ENCODE data around the gene PTPRC.

PTPRC gene

DNA sequence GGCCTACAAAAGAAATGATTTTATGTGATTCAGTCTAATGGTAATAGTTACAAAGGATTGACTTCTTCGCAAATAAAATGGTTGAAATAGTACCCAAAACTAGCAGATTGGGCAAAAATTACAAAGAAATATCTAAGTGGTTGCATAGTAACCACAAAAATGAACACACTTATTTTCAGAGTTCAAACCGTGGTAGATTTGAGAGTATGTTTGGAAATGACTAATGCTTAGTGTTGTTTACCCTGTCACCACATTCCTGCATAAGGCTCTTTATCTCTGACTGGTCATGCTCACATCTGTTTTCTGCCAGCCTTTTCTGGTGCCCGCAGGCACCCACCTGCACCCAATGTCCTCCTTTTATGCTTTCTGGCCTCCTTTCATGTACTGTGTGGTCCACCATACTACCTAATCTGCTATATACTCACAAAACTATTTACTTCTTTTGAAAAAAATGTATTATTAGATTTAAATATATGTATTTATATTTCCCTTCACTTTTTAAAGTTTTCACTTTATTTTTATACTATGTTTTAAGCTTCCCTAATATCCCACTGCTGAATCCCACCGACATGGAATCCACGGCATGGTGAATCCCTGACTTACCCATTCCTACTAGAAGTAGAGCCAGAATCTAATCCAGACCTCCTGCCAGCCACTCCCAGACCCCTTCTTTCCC, 30.3 kb downstream of the PTPRC start:
- H3K27ac ChIP-seq (ENCODE audit: extremely low read depth, low read depth, low read length): no peak overlapping the region

DNA sequence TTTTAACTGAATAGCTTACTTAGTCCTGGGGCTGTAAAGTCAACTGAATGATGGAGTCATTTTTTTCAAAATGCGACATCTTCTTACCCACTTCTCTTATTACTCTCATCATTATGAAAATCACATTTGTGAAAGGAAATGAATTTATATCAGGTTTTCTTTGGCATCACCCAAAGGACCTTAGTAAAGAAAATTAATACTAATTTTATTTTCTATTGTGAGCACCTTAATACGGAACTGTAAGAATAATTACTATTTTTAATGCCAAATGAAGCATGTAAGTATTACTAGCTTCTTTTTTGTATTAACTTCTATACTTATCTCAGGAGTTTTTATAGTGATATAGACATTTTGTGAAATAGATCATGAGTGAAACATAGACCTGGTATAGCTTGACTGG, 30.9 kb downstream of the PTPRC start:
- Histone ChIP-seq H3K9me3 (ENCODE audit: control insufficient read depth, insufficient read depth, low read depth, low read length) (no peaks in the 10 kb centered on the region), H3K4me1 (ENCODE audit: control insufficient read depth, insufficient read depth, low read length) (no peaks in the 10 kb centered on the region), H3K4me3 (ENCODE audit: low read depth, low read length) (no peak overlapping the region), H3K36me3 (ENCODE audit: control insufficient read depth in 2 of 2, insufficient read depth in 1 of 2, low read length in 2 of 2) (no peaks in the 10 kb centered on the region), H3K27ac (ENCODE audit: extremely low read depth, low read depth, low read length) (no peak overlapping the region)
- POLR2A ChIA-PET: no interaction called here
- no peak for TF ChIP-seq ZEB2 (tag by site-specific recombination; IDR thresholded peaks at IDR 0.05)
- TF ChIP-seq, protein P1, sequence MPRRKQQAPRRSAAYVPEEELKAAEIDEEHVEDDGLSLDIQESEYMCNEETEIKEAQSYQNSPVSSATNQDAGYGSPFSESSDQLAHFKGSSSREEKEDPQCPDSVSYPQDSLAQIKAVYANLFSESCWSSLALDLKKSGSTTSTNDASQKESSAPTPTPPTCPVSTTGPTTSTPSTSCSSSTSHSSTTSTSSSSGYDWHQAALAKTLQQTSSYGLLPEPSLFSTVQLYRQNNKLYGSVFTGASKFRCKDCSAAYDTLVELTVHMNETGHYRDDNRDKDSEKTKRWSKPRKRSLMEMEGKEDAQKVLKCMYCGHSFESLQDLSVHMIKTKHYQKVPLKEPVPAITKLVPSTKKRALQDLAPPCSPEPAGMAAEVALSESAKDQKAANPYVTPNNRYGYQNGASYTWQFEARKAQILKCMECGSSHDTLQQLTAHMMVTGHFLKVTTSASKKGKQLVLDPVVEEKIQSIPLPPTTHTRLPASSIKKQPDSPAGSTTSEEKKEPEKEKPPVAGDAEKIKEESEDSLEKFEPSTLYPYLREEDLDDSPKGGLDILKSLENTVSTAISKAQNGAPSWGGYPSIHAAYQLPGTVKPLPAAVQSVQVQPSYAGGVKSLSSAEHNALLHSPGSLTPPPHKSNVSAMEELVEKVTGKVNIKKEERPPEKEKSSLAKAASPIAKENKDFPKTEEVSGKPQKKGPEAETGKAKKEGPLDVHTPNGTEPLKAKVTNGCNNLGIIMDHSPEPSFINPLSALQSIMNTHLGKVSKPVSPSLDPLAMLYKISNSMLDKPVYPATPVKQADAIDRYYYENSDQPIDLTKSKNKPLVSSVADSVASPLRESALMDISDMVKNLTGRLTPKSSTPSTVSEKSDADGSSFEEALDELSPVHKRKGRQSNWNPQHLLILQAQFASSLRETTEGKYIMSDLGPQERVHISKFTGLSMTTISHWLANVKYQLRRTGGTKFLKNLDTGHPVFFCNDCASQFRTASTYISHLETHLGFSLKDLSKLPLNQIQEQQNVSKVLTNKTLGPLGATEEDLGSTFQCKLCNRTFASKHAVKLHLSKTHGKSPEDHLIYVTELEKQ (tag by site-specific recombination; IDR thresholded peaks at IDR 0.05; ENCODE audit: borderline replicate concordance): no peak
- no peak for TF ChIP-seq ZNF37A (tag by site-specific recombination; IDR thresholded peaks at IDR 0.05)
- no peak for TF ChIP-seq ZNF23 (tag by site-specific recombination; IDR thresholded peaks at IDR 0.05; ENCODE audit: borderline replicate concordance)
- no peak for TF ChIP-seq OSR2 (tag by site-specific recombination; IDR thresholded peaks at IDR 0.05)
- TF ChIP-seq ZNF138 (tag by site-specific recombination; IDR thresholded peaks at IDR 0.05; ENCODE audit: borderline replicate concordance): no peak
- TF ChIP-seq ZNF341 (tag by site-specific recombination; IDR thresholded peaks at IDR 0.05; ENCODE audit: low read depth): no peak
- no peak for TF ChIP-seq ZNF514 (tag by site-specific recombination; IDR thresholded peaks at IDR 0.05)
- TF ChIP-seq, protein P2, sequence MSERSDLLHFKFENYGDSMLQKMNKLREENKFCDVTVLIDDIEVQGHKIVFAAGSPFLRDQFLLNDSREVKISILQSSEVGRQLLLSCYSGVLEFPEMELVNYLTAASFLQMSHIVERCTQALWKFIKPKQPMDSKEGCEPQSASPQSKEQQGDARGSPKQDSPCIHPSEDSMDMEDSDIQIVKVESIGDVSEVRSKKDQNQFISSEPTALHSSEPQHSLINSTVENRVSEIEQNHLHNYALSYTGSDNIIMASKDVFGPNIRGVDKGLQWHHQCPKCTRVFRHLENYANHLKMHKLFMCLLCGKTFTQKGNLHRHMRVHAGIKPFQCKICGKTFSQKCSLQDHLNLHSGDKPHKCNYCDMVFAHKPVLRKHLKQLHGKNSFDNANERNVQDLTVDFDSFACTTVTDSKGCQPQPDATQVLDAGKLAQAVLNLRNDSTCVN (tag by site-specific recombination; optimal IDR thresholded peaks at IDR 0.05): no peak
- TF ChIP-seq ZNF223 (tag by site-specific recombination; IDR thresholded peaks at IDR 0.05): no peak
- no peak for TF ChIP-seq ZNF221 (tag by site-specific recombination; IDR thresholded peaks at IDR 0.05; ENCODE audit: borderline replicate concordance)
- CTCF ChIA-PET: no interaction called here

More for the DNA sequence above, 30.3 kb downstream of the PTPRC start:
- Histone ChIP-seq H3K4me1 (ENCODE audit: control insufficient read depth, insufficient read depth, low read length) (no peaks in the 10 kb centered on the region), H3K9me3 (ENCODE audit: control insufficient read depth, insufficient read depth, low read depth, low read length) (no peaks in the 10 kb centered on the region), H3K4me3 (ENCODE audit: low read depth, low read length) (no peak overlapping the region), H3K36me3 (ENCODE audit: control insufficient read depth in 2 of 2, insufficient read depth in 1 of 2, low read length in 2 of 2) (no peaks in the 10 kb centered on the region)
- CTCF ChIA-PET: no interaction called here
- no peak for TF ChIP-seq ZNF561 (tag by site-specific recombination; IDR thresholded peaks at IDR 0.05; ENCODE audit: borderline replicate concordance)
- 0 out of 2 replicates have a peak, but pooled peaks have one; percentile 26 for TF ChIP-seq FEZF1 (tag by site-specific recombination; IDR thresholded peaks at IDR 0.05)
- POLR2A ChIA-PET: no interaction called here

DNA sequence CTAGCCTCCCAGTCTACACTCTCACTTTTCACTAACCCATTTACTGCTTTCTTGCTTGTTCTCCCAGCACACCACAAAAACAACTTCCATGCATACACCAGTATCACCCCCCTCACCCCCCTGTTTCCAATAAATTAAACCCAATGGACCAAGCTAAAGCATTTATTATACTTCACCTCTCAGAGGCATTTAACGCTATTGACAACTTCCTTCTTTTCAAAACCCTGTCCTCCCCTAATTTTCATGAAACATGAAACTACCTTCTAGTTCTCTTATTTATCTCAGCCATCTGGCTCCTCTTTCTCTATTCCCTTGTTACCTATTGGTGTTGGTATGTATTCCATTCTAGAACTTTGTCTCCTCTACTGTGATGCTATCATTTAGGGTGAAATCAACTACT, 32.3 kb downstream of the PTPRC start:
- Histone ChIP-seq H3K36me3 (ENCODE audit: control insufficient read depth in 2 of 2, insufficient read depth in 1 of 2, low read length in 2 of 2) (no peaks in the 10 kb centered on the region), H3K9me3 (ENCODE audit: control insufficient read depth, insufficient read depth, low read depth, low read length) (no peaks in the 10 kb centered on the region), H3K4me1 (ENCODE audit: control insufficient read depth, insufficient read depth, low read length) (no peaks in the 10 kb centered on the region), H3K4me3 (ENCODE audit: low read depth, low read length) (no peak overlapping the region), H3K27ac (ENCODE audit: extremely low read depth, low read depth, low read length) (no peak overlapping the region)
- ChIA-PET CTCF (no interaction called here), POLR2A (no interaction called here)
- no peak for TF ChIP-seq ZNF670 (tag by site-specific recombination; IDR thresholded peaks at IDR 0.05; ENCODE audit: low read depth)
- TF ChIP-seq ZNF274 (IDR thresholded peaks at IDR 0.05; ENCODE audit: low read length): no peak
- no peak for TF ChIP-seq ZNF274 (tag by site-specific recombination; IDR thresholded peaks at IDR 0.05; ENCODE audit: borderline replicate concordance)
- TF ChIP-seq, protein P3, sequence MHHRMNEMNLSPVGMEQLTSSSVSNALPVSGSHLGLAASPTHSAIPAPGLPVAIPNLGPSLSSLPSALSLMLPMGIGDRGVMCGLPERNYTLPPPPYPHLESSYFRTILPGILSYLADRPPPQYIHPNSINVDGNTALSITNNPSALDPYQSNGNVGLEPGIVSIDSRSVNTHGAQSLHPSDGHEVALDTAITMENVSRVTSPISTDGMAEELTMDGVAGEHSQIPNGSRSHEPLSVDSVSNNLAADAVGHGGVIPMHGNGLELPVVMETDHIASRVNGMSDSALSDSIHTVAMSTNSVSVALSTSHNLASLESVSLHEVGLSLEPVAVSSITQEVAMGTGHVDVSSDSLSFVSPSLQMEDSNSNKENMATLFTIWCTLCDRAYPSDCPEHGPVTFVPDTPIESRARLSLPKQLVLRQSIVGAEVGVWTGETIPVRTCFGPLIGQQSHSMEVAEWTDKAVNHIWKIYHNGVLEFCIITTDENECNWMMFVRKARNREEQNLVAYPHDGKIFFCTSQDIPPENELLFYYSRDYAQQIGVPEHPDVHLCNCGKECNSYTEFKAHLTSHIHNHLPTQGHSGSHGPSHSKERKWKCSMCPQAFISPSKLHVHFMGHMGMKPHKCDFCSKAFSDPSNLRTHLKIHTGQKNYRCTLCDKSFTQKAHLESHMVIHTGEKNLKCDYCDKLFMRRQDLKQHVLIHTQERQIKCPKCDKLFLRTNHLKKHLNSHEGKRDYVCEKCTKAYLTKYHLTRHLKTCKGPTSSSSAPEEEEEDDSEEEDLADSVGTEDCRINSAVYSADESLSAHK (tag by site-specific recombination; IDR thresholded peaks at IDR 0.05): no peak
- TF ChIP-seq ZNF112 (tag by site-specific recombination; IDR thresholded peaks at IDR 0.05): no peak
- TF ChIP-seq SCRT2 (tag by site-specific recombination; IDR thresholded peaks at IDR 0.05): no peak
- TF ChIP-seq MZF1 (tag by site-specific recombination; IDR thresholded peaks at IDR 0.05; ENCODE audit: borderline replicate concordance): no peak
- TF ChIP-seq SETDB1 (IDR thresholded peaks at IDR 0.05; ENCODE audit: insufficient read length, low read length): no peak
- no peak for TF ChIP-seq ZNF501 (tag by site-specific recombination; IDR thresholded peaks at IDR 0.05)
- TF ChIP-seq ZNF830 (tag by site-specific recombination; IDR thresholded peaks at IDR 0.05; ENCODE audit: low read depth): no peak
- no peak for TF ChIP-seq ZNF10 (tag by site-specific recombination; IDR thresholded peaks at IDR 0.05)
- TF ChIP-seq ZNF211 (tag by site-specific recombination; IDR thresholded peaks at IDR 0.05; ENCODE audit: low read depth): no peak
- TF ChIP-seq ZIC2 (tag by site-specific recombination; IDR thresholded peaks at IDR 0.05): no peak
- no peak for TF ChIP-seq ZNF777 (tag by site-specific recombination; IDR thresholded peaks at IDR 0.05; ENCODE audit: borderline replicate concordance)
